ENCODE results near the gene MRPL43. TPM values are rescaled to one million over a fixed set of nuclear protein-coding genes. Genes with fewer than 3 reads are reported as not detected.
"Not testable (repeated sequence)": the region's sequence is repeated elsewhere in the genome, so short reads cannot be mapped to it uniquely, and the experiment has no call there.

Gene MRPL43
- total and polyA plus RNA-seq, 4 donors: 30.5 to 76.0 (median 57.8) TPM

- Histone ChIP-seq H3K36me3 (ENCODE audit: control insufficient read depth in 4 of 4, insufficient read depth in 3 of 4, low read depth in 1 of 4, low read length in 3 of 4) (peaks cover 0 to 22% (median 5%) of the 10 kb centered on the region in 4 donors), H3K4me3 (ENCODE audit: low read depth in 1 of 3, low read length in 3 of 3) (no peak overlapping the region), H3K27ac (ENCODE audit: low read depth in 1 of 2, low read length in 2 of 2) (no peak overlapping the region), H3K9ac (ENCODE audit: low read depth in 1 of 2, low read length in 2 of 2) (no peak overlapping the region), H3K27me3 (ENCODE audit: control insufficient read depth in 4 of 4, insufficient read depth in 4 of 4, low read length in 3 of 4) (no peaks in the 10 kb centered on the region), H3K4me1 (ENCODE audit: control insufficient read depth in 4 of 4, insufficient read depth in 4 of 4, low read length in 3 of 4) (peaks cover 4 to 24% (median 18%) of the 10 kb centered on the region in 4 donors), H3K9me3 (ENCODE audit: control insufficient read depth in 4 of 4, low read length in 3 of 4) (no peaks in the 10 kb centered on the region)
- TF ChIP-seq NR2F2 (IDR thresholded peaks at IDR 0.05): no peak
- 95% methylated on average over 7 of the region's 7 CpGs for WGBS
- DNase-seq (ENCODE audit: low spot score): no peak
These were observed 48.0 kb upstream of the MRPL43 start for GRCh38 chr10:101035314-101035713.

GRCh38 chr10:101034404-101034803, 47.1 kb upstream of the MRPL43 start:
- H3K27ac ChIP-seq (ENCODE audit: low read depth in 1 of 2, low read length in 2 of 2); H3K9me3 ChIP-seq (ENCODE audit: control insufficient read depth in 4 of 4, low read length in 3 of 4); DNase-seq (ENCODE audit: low spot score); H3K27me3 ChIP-seq (ENCODE audit: control insufficient read depth in 4 of 4, insufficient read depth in 4 of 4, low read length in 3 of 4); H3K4me3 ChIP-seq (ENCODE audit: low read depth in 1 of 3, low read length in 3 of 3); H3K9ac ChIP-seq (ENCODE audit: low read depth in 1 of 2, low read length in 2 of 2): not testable (repeated sequence)
- whole genome bisulfite sequencing: 94% methylated on average over 4 of the region's 4 CpGs
- Histone ChIP-seq H3K36me3 (ENCODE audit: control insufficient read depth in 4 of 4, insufficient read depth in 3 of 4, low read depth in 1 of 4, low read length in 3 of 4) (peaks cover 0 to 20% (median 5%) of the 10 kb centered on the region in 4 donors), H3K4me1 (ENCODE audit: control insufficient read depth in 4 of 4, insufficient read depth in 4 of 4, low read length in 3 of 4) (peaks cover 4 to 24% (median 18%) of the 10 kb centered on the region in 4 donors)

- DNase-seq (ENCODE audit: low spot score): no peak
- Histone ChIP-seq H3K36me3 (ENCODE audit: control insufficient read depth in 4 of 4, insufficient read depth in 3 of 4, low read depth in 1 of 4, low read length in 3 of 4) (peaks cover 0 to 19% (median 5%) of the 10 kb centered on the region in 4 donors), H3K27me3 (ENCODE audit: control insufficient read depth in 4 of 4, insufficient read depth in 4 of 4, low read length in 3 of 4) (no peaks in the 10 kb centered on the region), H3K4me3 (ENCODE audit: low read depth in 1 of 3, low read length in 3 of 3) (no peak overlapping the region), H3K9me3 (ENCODE audit: control insufficient read depth in 4 of 4, low read length in 3 of 4) (no peaks in the 10 kb centered on the region), H3K9ac (ENCODE audit: low read depth in 1 of 2, low read length in 2 of 2) (no peak overlapping the region), H3K27ac (ENCODE audit: low read depth in 1 of 2, low read length in 2 of 2) (no peak overlapping the region), H3K4me1 (ENCODE audit: control insufficient read depth in 4 of 4, insufficient read depth in 4 of 4, low read length in 3 of 4) (peaks cover 4 to 24% (median 18%) of the 10 kb centered on the region in 4 donors)
- WGBS: 86% methylated on average over 3 of the region's 3 CpGs
- TF ChIP-seq HNF4A (conservative IDR thresholded peaks at IDR 0.05): no peak
- TF ChIP-seq ATF3 (IDR thresholded peaks at IDR 0.05): no peak
These were observed 46.0 kb upstream of the MRPL43 start for GRCh38 chr10:101033276-101033675.

- Histone ChIP-seq H3K4me1 (ENCODE audit: control insufficient read depth in 4 of 4, insufficient read depth in 4 of 4, low read length in 3 of 4) (peaks cover 4 to 24% (median 18%) of the 10 kb centered on the region in 4 donors), H3K9me3 (ENCODE audit: control insufficient read depth in 4 of 4, low read length in 3 of 4) (no peaks in the 10 kb centered on the region), H3K36me3 (ENCODE audit: control insufficient read depth in 4 of 4, insufficient read depth in 3 of 4, low read depth in 1 of 4, low read length in 3 of 4) (peaks cover 0 to 16% (median 5%) of the 10 kb centered on the region in 4 donors), H3K4me3 (ENCODE audit: low read depth in 1 of 3, low read length in 3 of 3) (peak overlapping the region; percentile 60 to 83 (median 67)), H3K27me3 (ENCODE audit: control insufficient read depth in 4 of 4, insufficient read depth in 4 of 4, low read length in 3 of 4) (no peaks in the 10 kb centered on the region), H3K27ac (ENCODE audit: low read depth in 1 of 2, low read length in 2 of 2) (peak overlapping the region; percentile 73 to 87), H3K9ac (ENCODE audit: low read depth in 1 of 2, low read length in 2 of 2) (peak overlapping the region; percentile 28 to 55)
- 42% methylated on average over 6 of the region's 6 CpGs for WGBS
- no peak for TF ChIP-seq TAF1 (conservative IDR thresholded peaks at IDR 0.05)
- peak; percentile 32 to 64 for TF ChIP-seq JUND (IDR thresholded peaks at IDR 0.05)
- TF ChIP-seq REST (IDR thresholded peaks at IDR 0.05): no peak
- no peak for TF ChIP-seq FOXA2 (IDR thresholded peaks at IDR 0.05)
- TF ChIP-seq EGR1 (IDR thresholded peaks at IDR 0.05; ENCODE audit: low read depth in 2 of 2): no peak
- no peak for DNase-seq (ENCODE audit: low spot score)
These were observed 45.4 kb upstream of the MRPL43 start for GRCh38 chr10:101032637-101033224.
